K562 (cell line): Measurements from ENCODE around the gene MTMR12. TPM values are rescaled to one million over a fixed set of nuclear protein-coding genes. Genes with fewer than 3 reads are reported as not detected.

Experiments
- ASH1L ChIP-seq: fragments of 450-650 bp; IDR thresholded peaks from 2 replicates; pipeline ENCODE4 v1.6.1; 2018; ENCODE audit warnings: borderline replicate concordance, mild to moderate bottlenecking, low read depth; ENCODE audit not compliant: partially characterized antibody
- ATF7 ChIP-seq: fragments of 450-650 bp; IDR thresholded peaks from 2 replicates; pipeline ENCODE4 v1.7.1; 2014; ENCODE audit warnings: mild to moderate bottlenecking, moderate library complexity
- CBX2 ChIP-seq: fragments of 200-600 bp; sonication (generic); IDR thresholded peaks from one replicate; pipeline ENCODE4 v1.6.1; 2012; ENCODE audit warnings: mild to moderate bottlenecking, low read length, inconsistent platforms; ENCODE audit not compliant: insufficient read depth, poor library complexity, severe bottlenecking
- CTCFL ChIP-seq: IDR thresholded peaks from 2 replicates; pipeline ENCODE4 v1.6.1; 2011; ENCODE audit warnings: borderline replicate concordance, low read depth, mild to moderate bottlenecking, moderate library complexity, low read length; ENCODE audit not compliant: insufficient read depth, poor library complexity, severe bottlenecking
- EP400 ChIP-seq: fragments of 450-650 bp; IDR thresholded peaks from 2 replicates; pipeline ENCODE4 v1.6.1; 2017; ENCODE audit warnings: antibody characterized with exemption, mild to moderate bottlenecking, moderate library complexity
- FOXM1 ChIP-seq, 2 experiments: fragments of 450-650 bp in 1 of 2; sonication (generic) in 1 of 2; formaldehyde crosslinking in 1 of 2; IDR thresholded peaks; 2 replicates each; pipeline versions ENCODE4 v1.6.1 to v1.9.0; 2017 to 2022; ENCODE audit warnings: low read depth in 2 of 2, mild to moderate bottlenecking in 2 of 2, missing genetic modification reagents in 1 of 2, moderate library complexity in 1 of 2
- GABPA ChIP-seq: fragments of 200-800 bp; sonication (Bioruptor generic); conservative IDR thresholded peaks from 2 replicates; pipeline ENCODE4 v1.6.1; 2016; ENCODE audit warnings: low read depth, missing genetic modification characterization, missing compliant biosample characterization
- HOXB6 ChIP-seq: fragments of 250-450 bp; sonication (Bioruptor Pico); IDR thresholded peaks from 2 replicates; pipeline ENCODE4 v1.5.1; 2022; ENCODE audit warnings: mild to moderate bottlenecking, borderline replicate concordance
- ILF3 ChIP-seq: fragments of 450-650 bp; IDR thresholded peaks from 2 replicates; pipeline ENCODE4 v1.6.1; 2018; ENCODE audit warnings: antibody characterized with exemption, mild to moderate bottlenecking, moderate library complexity, borderline replicate concordance
- KDM1A ChIP-seq, 2 experiments: fragments of 450-650 bp; IDR thresholded peaks; 2 replicates each; pipeline ENCODE4 v1.6.1; 2016; ENCODE audit warnings: mild to moderate bottlenecking in 2 of 2
- KHSRP ChIP-seq: fragments of 450-650 bp; IDR thresholded peaks from 2 replicates; pipeline ENCODE4 v1.6.1; 2017
- KLF13 ChIP-seq: fragments of 450-650 bp; IDR thresholded peaks from 2 replicates; pipeline ENCODE4 v1.6.1; 2016; ENCODE audit warnings: missing genetic modification characterization, low read depth, mild to moderate bottlenecking, missing compliant biosample characterization, moderate library complexity, borderline replicate concordance
- NR4A1 ChIP-seq, 2 experiments: fragments of 250-450 bp in 1 of 2; fragments of 450-650 bp in 1 of 2; sonication (Bioruptor Pico) in 1 of 2; IDR thresholded peaks; 2 replicates each; pipeline versions ENCODE4 v1.4.0 to v1.6.1; 2016 to 2020; ENCODE audit warnings: mild to moderate bottlenecking in 2 of 2, missing compliant biosample characterization in 1 of 2, missing genetic modification characterization in 1 of 2, moderate library complexity in 1 of 2
- SMAD4 ChIP-seq: fragments of 250-450 bp; sonication (Bioruptor Pico); conservative IDR thresholded peaks from 2 replicates; pipeline ENCODE4 v1.8.0; 2021; ENCODE audit warnings: inconsistent platforms, mild to moderate bottlenecking, moderate library complexity
- SP2 ChIP-seq: IDR thresholded peaks from 2 replicates; pipeline ENCODE4 v1.6.1; 2011; ENCODE audit warnings: mild to moderate bottlenecking, low read depth, low read length, moderate library complexity; ENCODE audit not compliant: poor library complexity, severe bottlenecking; ENCODE audit errors: extremely low read depth
- SRF ChIP-seq, 2 experiments: fragments of 250-450, 450-650 bp in 1 of 2; sonication (Bioruptor Pico) in 1 of 2; sonication (generic) in 1 of 2; formaldehyde crosslinking; IDR thresholded peaks; 2 replicates each; pipeline versions ENCODE4 v1.5.0 to v1.5.1; 2020 to 2022; ENCODE audit warnings: mild to moderate bottlenecking in 1 of 2, missing genetic modification reagents in 1 of 2
- ZBTB1 ChIP-seq: sonication (generic); formaldehyde crosslinking; IDR thresholded peaks from 2 replicates; pipeline ENCODE4 v1.8.1; 2023; ENCODE audit warnings: missing genetic modification reagents, low read depth, mild to moderate bottlenecking, borderline replicate concordance
- ZNF24 ChIP-seq: fragments of 450-650 bp; IDR thresholded peaks from 2 replicates; pipeline ENCODE4 v1.6.1; 2016
- ZNF274 ChIP-seq: IDR thresholded peaks from 2 replicates; pipeline ENCODE4 v1.6.1; 2011; ENCODE audit warnings: low read depth, mild to moderate bottlenecking, low read length, moderate library complexity, borderline replicate concordance
- ZNF511 ChIP-seq: sonication (generic); formaldehyde crosslinking; IDR thresholded peaks from 2 replicates; pipeline ENCODE4 v1.8.0; 2022; ENCODE audit warnings: mild to moderate bottlenecking, missing genetic modification reagents
- ZNF639 ChIP-seq, 2 experiments: fragments of 200-800 bp in 1 of 2; sonication (Bioruptor generic) in 1 of 2; sonication (generic) in 1 of 2; formaldehyde crosslinking in 1 of 2; IDR thresholded peaks in 1 of 2; conservative IDR thresholded peaks in 1 of 2; 2 replicates each; pipeline versions ENCODE4 v1.5.0 to v1.6.1; 2016 to 2020; ENCODE audit warnings: missing compliant biosample characterization in 1 of 2, missing genetic modification characterization in 1 of 2, missing genetic modification reagents in 1 of 2
- ZNF695 ChIP-seq: fragments of 450-650 bp; formaldehyde crosslinking; IDR thresholded peaks from 2 replicates; pipeline ENCODE4 v1.4.0; 2020; ENCODE audit warnings: mild to moderate bottlenecking, moderate library complexity
- polyA plus RNA-seq, 8 experiments: library from polyadenylated mRNA; depleted of rRNA in 4 of 8; stranded (reverse) in 5 of 8; unstranded in 3 of 8; fragments of >200 nt; fragmentation: Nextera tagmentation in 2 of 8; fragmentation: Illumina TruSeq in 1 of 8; extraction: Ambion mirVana in 2 of 8; extraction: Trizol in 1 of 8; gene quantifications; 2 replicates each; pipeline versions ENCODE4 v1.2.1 to v1.2.3, GENCODE V29; 2011 to 2014; ENCODE audit warnings: inconsistent platforms in 1 of 8, missing spikeins in 1 of 8
- total RNA-seq, 7 experiments: library from RNA; depleted of rRNA in 6 of 7; stranded (reverse); fragments of >200 nt in 6 of 7; fragmentation: Illumina TruSeq in 2 of 7; extraction: Trizol in 2 of 7; gene quantifications; 2 replicates each; pipeline versions ENCODE4 v1.2.1 to v1.2.3, GENCODE V29; 2011 to 2021; ENCODE audit warnings: low replicate concordance in 1 of 7

Gene MTMR12
- total and polyA plus RNA-seq, 9 of the 15 experiments (the other 6 are each of a cell fraction or from before 2014, with no cell fraction given): 4.0 to 28.7 (median 17.1) TPM

GRCh38 chr5:32312595-32313332 lies at the start of gene MTMR12 (continued):
- 0 out of 2 replicates have a peak, but pooled peaks have one; percentile 37 for TF ChIP-seq NR4A1 (CRISPR knock-in tag; IDR thresholded peaks at IDR 0.05)
- peak; percentile 75 for TF ChIP-seq NR4A1 (tag; IDR thresholded peaks at IDR 0.05)
- peak in 1 of 2 experiments; percentile 40; a peak in 1 of 4 replicates for TF ChIP-seq KDM1A (IDR thresholded peaks at IDR 0.05)
- peak; percentile 88 for TF ChIP-seq ATF7
- 0 out of 4 replicates have a peak, but pooled peaks of 1 of the 2 experiments have one; percentile 25 for TF ChIP-seq ZNF639 (CRISPR knock-in tag; conservative IDR thresholded peaks at IDR 0.05 in 1 of 2, IDR thresholded peaks at IDR 0.05 in 1 of 2)
- peak; percentile 99 for TF ChIP-seq ASH1L
- TF ChIP-seq ZNF274: no peak
- 0 out of 4 replicates have a peak, but pooled peaks of 1 of the 2 experiments have one; percentile 33 for TF ChIP-seq SRF (CRISPR knock-in tag; IDR thresholded peaks at IDR 0.05)
- TF ChIP-seq FOXM1 (IDR thresholded peaks at IDR 0.05; ENCODE audit: low read depth): no peak
- TF ChIP-seq FOXM1 (CRISPR knock-in tag; IDR thresholded peaks at IDR 0.05; ENCODE audit: low read depth): peak; percentile 56; the same call in 1 of the 2 replicates
- TF ChIP-seq ZBTB1 (CRISPR knock-in tag): peak; percentile 99
- peak; percentile 76 for TF ChIP-seq SMAD4 (CRISPR knock-in tag)
- TF ChIP-seq GABPA (tag): peak; percentile 79
- peak; percentile 92 for TF ChIP-seq ILF3
- peak; percentile 38 for TF ChIP-seq CTCFL
- TF ChIP-seq SP2: peak; percentile 91
- TF ChIP-seq KHSRP: no peak
- TF ChIP-seq EP400: no peak
- no peak for TF ChIP-seq HOXB6 (CRISPR knock-in tag)
- TF ChIP-seq ZNF511 (CRISPR knock-in tag): peak; percentile 39; the same call in 1 of the 2 replicates
- peak; percentile 77; the same call in 1 of the 2 replicates for TF ChIP-seq KLF13 (tag)
- no peak for TF ChIP-seq CBX2
- TF ChIP-seq ZNF24: 0 out of 2 replicates have a peak, but pooled peaks have one; percentile 29
- peak; percentile 45; the same call in 1 of the 2 replicates for TF ChIP-seq ZNF695 (CRISPR knock-in tag)
